ENCODE data around the gene MYL7. TPM values are rescaled to one million over a fixed set of nuclear protein-coding genes. Genes with fewer than 3 reads are reported as not detected.

The MYL7 gene
- total RNA-seq, 1 donor from 2014 or later: 1.2 TPM

DNA sequence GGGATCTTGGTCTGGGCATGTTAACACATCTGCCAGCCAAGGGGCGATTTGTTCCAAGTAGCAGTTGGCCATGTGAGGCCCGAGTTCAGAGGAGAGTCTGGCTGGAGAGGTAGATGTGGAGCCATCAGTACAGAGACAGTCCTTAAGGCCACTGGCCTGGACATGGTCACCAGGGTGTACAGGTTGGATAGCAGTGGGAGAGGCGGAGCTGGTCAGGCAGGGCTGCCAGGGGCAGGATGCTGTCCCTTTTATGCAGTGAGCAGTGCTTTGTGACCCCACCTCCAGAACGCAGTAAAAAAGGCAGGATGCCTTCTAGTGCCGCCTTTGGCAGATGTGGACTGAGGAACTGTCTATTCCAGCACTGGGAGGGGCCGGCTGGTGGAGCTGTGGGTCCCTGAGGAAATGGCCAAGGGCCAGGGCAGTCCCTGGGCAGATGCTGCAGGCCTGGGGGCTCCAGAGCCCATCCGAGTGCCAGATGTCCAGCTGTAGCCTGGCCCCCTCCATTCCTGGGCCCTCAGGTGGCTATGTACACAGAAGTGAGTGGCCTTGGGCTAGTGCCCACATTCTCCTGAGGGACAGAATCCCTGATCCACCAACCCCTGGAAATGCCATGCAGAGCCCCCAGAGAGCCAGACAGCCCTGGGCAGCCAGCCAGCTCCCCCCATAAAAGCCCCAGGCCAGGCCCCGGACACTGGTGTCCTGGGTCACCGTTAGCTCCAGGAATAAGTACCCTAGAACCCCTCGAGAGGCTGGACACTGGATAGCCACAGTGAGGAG lies 17.2 kb upstream of the MYL7 start:
- H3K27me3 ChIP-seq (ENCODE audit: control insufficient read depth, insufficient read depth, low read length): no peaks in the 10 kb centered on the region
- no peak overlapping the region for H3K4me3 ChIP-seq (ENCODE audit: low read depth, low read length)
- H3K36me3 ChIP-seq (ENCODE audit: control insufficient read depth, insufficient read depth, low read length): no peaks in the 10 kb centered on the region
- no peak for DNase-seq (ENCODE audit: low read depth)
- TF ChIP-seq CTCF (IDR thresholded peaks at IDR 0.05; ENCODE audit: insufficient read depth, low read length, poor library complexity, severe bottlenecking): no peak

DNA sequence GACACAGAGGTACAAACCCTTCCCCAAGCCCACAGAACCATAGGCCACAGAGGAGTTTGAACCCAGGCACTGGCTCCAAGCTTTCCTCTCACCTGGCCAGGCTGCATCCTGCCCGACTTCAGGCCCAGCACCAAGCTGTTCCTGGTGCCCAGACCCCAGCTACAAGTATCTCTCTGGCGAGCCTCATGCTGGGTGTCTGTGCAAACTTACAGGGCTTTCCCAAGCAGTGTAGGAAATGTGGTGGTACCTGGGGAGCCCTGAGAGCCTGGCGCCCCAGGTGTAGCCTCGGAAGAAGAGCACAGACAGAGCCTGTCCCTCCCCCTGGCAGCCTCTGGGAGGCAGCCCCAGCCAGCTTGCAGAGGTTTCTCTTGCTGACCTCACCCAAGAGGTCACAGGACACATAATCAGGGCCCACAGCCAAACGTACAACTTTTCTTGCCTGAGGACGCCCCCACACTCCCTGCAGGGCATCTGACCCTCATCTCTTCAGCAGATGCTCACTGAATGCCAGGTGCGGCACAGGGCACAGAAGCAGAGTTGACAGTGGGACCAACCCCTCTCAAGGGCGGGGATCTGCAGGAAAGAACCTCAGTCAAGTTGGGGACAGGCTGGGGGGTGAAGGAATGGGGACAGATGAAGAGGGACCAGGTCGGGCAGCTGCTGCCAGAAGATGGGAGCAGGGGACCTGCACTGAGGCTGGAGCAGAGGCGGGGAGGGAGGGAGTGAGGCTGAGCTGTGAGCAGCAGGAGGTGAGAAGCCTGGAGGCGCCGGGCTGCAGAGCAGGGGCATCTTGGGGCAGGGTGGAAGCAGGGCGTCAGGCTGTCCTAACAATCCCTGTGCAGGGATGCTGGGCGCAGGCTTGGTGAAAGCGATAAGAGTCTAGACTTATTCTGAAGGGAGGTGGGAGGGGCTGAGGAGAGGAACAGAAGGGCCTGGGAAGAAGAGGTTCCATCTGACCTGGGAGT lies 16.3 kb upstream of the MYL7 start:
- Histone ChIP-seq H3K4me3 (ENCODE audit: low read depth, low read length) (no peak overlapping the region), H3K36me3 (ENCODE audit: control insufficient read depth, insufficient read depth, low read length) (no peaks in the 10 kb centered on the region), H3K27me3 (ENCODE audit: control insufficient read depth, insufficient read depth, low read length) (no peaks in the 10 kb centered on the region)
- TF ChIP-seq CTCF (IDR thresholded peaks at IDR 0.05; ENCODE audit: insufficient read depth, low read length, poor library complexity, severe bottlenecking): no peak
- no peak for DNase-seq (ENCODE audit: low read depth)

DNA sequence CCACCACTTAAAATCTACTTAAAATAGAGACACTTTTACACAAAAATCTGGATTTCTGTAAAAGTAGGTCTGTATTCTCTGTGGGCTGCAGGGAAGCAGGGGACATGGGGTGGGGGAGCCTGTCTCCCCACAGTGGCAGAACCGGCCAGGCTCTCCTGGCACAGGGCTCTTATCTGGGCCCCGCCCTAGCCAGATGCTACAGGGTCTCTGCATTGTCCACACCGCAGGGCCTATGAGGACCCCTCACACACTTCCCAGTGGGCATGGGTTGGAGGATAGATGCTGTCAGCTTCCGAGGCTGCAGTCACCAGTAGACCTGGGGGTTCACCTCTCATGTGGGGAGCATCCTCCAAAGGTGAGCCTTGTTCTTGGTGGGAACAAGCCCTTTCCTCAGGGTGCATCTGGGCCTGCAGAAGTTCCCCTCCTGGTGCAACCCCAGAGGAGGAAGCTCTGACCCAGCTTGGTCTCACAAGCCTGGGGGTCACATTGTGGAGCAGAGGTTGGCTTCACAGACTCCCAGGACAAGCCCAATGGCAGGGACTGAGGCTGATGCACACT lies 15.4 kb upstream of the MYL7 start:
- no peak for TF ChIP-seq CTCF (IDR thresholded peaks at IDR 0.05; ENCODE audit: insufficient read depth, low read length, poor library complexity, severe bottlenecking)
- DNase-seq (ENCODE audit: low read depth): no peak
- H3K36me3 ChIP-seq (ENCODE audit: control insufficient read depth, insufficient read depth, low read length): no peaks in the 10 kb centered on the region
- no peaks in the 10 kb centered on the region for H3K27me3 ChIP-seq (ENCODE audit: control insufficient read depth, insufficient read depth, low read length)
- H3K4me3 ChIP-seq (ENCODE audit: low read depth, low read length): no peak overlapping the region

- no peak for TF ChIP-seq CTCF (IDR thresholded peaks at IDR 0.05; ENCODE audit: insufficient read depth, low read length, poor library complexity, severe bottlenecking)
- Histone ChIP-seq H3K36me3 (ENCODE audit: control insufficient read depth, insufficient read depth, low read length) (no peaks in the 10 kb centered on the region), H3K27me3 (ENCODE audit: control insufficient read depth, insufficient read depth, low read length) (no peaks in the 10 kb centered on the region), H3K4me3 (ENCODE audit: low read depth, low read length) (no peak overlapping the region)
- DNase-seq (ENCODE audit: low read depth): no peak
Observed at GRCh38 chr7:44155191-44156185, 14.4 kb upstream of the MYL7 start.

GRCh38 chr7:44154703-44155102 lies 13.6 kb upstream of the MYL7 start:
- no peak for TF ChIP-seq CTCF (IDR thresholded peaks at IDR 0.05; ENCODE audit: insufficient read depth, low read length, poor library complexity, severe bottlenecking)
- no peak for DNase-seq (ENCODE audit: low read depth)
- H3K27me3 ChIP-seq (ENCODE audit: control insufficient read depth, insufficient read depth, low read length): no peaks in the 10 kb centered on the region
- no peaks in the 10 kb centered on the region for H3K36me3 ChIP-seq (ENCODE audit: control insufficient read depth, insufficient read depth, low read length)
- H3K4me3 ChIP-seq (ENCODE audit: low read depth, low read length): no peak overlapping the region
